ENCODE results near the gene SLC27A1.

- TF ChIP-seq CTCF (IDR thresholded peaks at IDR 0.05; ENCODE audit: insufficient read depth, low read depth, low read length) (no peak), EZH2 (IDR thresholded peaks at IDR 0.05; ENCODE audit: insufficient read depth, low read length) (no peak)
Observed at GRCh38 chr19:17525141-17525540, 54.8 kb downstream of the SLC27A1 start.
